Stimulated activated CD8-positive, alpha-beta memory T cell treated with anti-CD3 and anti-CD28 coated beads, Interleukin-4, amount 100 ng/mL, for 48 hours (primary cell): Measurements from ENCODE around the gene CREB5.
"Not testable (repeated sequence)": the region's sequence is repeated elsewhere in the genome, so short reads cannot be mapped to it uniquely, and the experiment has no call there.

ENCODE experiments used
- DNase-seq: peaks from one replicate; pipeline ENCODE4 v3.0.0-alpha.2; 2020

Gene CREB5

GRCh38 chr7:28588602-28589001 lies 176.3 kb downstream of the CREB5 start:
- DNase-seq: no peak

- no peak for DNase-seq
Observed at GRCh38 chr7:28591041-28591674, 178.8 kb downstream of the CREB5 start.

GRCh38 chr7:28591725-28592349 lies 179.5 kb downstream of the CREB5 start:
- DNase-seq: no peak

GRCh38 chr7:28592861-28593260 lies 180.5 kb downstream of the CREB5 start:
- DNase-seq: no peak

- no peak for DNase-seq
Observed at GRCh38 chr7:28595076-28595475, 182.8 kb downstream of the CREB5 start.

- no peak for DNase-seq
Observed at GRCh38 chr7:28595801-28596200, 183.5 kb downstream of the CREB5 start.

GRCh38 chr7:28596245-28596935 lies 184.1 kb downstream of the CREB5 start:
- no peak for DNase-seq

GRCh38 chr7:28597284-28597683 lies 185.0 kb downstream of the CREB5 start:
- no peak for DNase-seq

GRCh38 chr7:28598037-28598436 lies 185.7 kb downstream of the CREB5 start:
- not testable (repeated sequence) for DNase-seq

- DNase-seq: no peak
Observed at GRCh38 chr7:28598586-28598985, 186.3 kb downstream of the CREB5 start.

GRCh38 chr7:28599411-28599810 lies 187.1 kb downstream of the CREB5 start:
- DNase-seq: no peak

GRCh38 chr7:28602282-28602681 lies 190.0 kb downstream of the CREB5 start:
- DNase-seq: no peak

- DNase-seq: no peak
Observed at GRCh38 chr7:28605427-28606085, 193.2 kb downstream of the CREB5 start.

GRCh38 chr7:28606421-28606820 lies 194.1 kb downstream of the CREB5 start:
- DNase-seq: no peak

- DNase-seq: no peak
Observed at GRCh38 chr7:28607855-28608193, 195.5 kb downstream of the CREB5 start.

- no peak for DNase-seq
Observed at GRCh38 chr7:28608237-28608656, 195.9 kb downstream of the CREB5 start.

- DNase-seq: no peak
Observed at GRCh38 chr7:28608731-28609130, 196.4 kb downstream of the CREB5 start.

- no peak for DNase-seq
Observed at GRCh38 chr7:28609608-28610007, 197.3 kb downstream of the CREB5 start.

GRCh38 chr7:28611399-28611897 lies 199.1 kb downstream of the CREB5 start:
- not testable (repeated sequence) for DNase-seq

GRCh38 chr7:28613262-28613661 lies 200.9 kb downstream of the CREB5 start:
- no peak for DNase-seq

- no peak for DNase-seq
Observed at GRCh38 chr7:28615091-28615490, 202.8 kb downstream of the CREB5 start.

GRCh38 chr7:28617308-28617880 lies 205.1 kb downstream of the CREB5 start:
- DNase-seq: no peak

GRCh38 chr7:28618383-28618782 lies 206.1 kb downstream of the CREB5 start:
- no peak for DNase-seq
